GM11168 (cell line): ENCODE data around the gene GEMIN2.
"Not testable (repeated sequence)": the region's sequence is repeated elsewhere in the genome, so short reads cannot be mapped to it uniquely, and the experiment has no call there.

Experiments used
- in situ Hi-C: fragments of 300-500 bp; cut with MboI; formaldehyde crosslinking; loops from one replicate; pipeline ENCODE4 v1.12.0; 2022; ENCODE audit warnings: low sequenced_read_pairs; ENCODE audit not compliant: unreplicated experiment

The GEMIN2 gene

DNA sequence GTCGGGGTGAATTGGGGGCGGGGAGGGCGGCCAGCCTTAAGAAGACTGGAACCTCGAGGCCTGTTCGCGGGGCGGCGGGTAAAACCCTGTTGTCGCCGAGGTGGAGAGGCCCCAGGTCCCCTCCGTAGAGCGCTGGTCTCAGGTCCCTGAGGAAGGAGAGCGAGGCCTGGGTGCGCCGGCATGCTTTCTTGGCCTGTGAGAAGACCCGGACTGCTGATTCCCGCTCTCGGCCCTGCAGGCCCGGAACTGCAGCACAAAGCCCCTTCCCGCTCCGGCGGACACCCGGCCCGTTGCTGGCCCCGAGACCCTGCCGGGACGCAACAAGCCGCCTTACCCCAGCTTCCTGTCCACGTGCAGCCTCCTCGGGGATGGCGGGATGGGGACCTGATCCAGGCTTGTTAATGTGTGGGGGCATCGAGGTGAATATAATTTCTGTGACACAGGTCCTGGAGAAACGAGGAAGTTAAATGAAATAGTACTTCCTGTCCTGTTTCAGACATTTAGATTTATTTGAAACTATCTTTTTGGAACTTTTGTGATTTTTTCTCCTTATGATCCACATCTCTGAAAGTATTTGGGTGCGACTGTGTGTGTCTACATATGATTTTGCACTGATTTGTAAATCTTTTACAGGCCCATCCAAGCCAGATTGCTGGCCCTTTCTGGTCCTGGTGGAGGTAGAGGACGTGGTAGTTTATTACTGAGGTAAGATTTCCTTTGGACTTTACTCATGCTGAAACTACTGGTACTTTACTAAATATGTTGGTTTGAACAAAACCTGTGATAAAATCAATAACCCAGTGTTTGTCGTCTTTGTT is 61.5 kb downstream of the GEMIN2 start:
- in situ Hi-C loops: no loop called here

GRCh38 chr14:39176263-39177167 is 62.4 kb downstream of the GEMIN2 start:
- in situ Hi-C loops: no loop called here

GRCh38 chr14:39177168-39177545 is 63.0 kb downstream of the GEMIN2 start:
- in situ Hi-C loops: no loop called here

GRCh38 chr14:39179042-39179441 is 64.9 kb downstream of the GEMIN2 start:
- in situ Hi-C loops: no loop called here

GRCh38 chr14:39180553-39180952 is 66.4 kb downstream of the GEMIN2 start:
- in situ Hi-C loops: no loop called here

DNA sequence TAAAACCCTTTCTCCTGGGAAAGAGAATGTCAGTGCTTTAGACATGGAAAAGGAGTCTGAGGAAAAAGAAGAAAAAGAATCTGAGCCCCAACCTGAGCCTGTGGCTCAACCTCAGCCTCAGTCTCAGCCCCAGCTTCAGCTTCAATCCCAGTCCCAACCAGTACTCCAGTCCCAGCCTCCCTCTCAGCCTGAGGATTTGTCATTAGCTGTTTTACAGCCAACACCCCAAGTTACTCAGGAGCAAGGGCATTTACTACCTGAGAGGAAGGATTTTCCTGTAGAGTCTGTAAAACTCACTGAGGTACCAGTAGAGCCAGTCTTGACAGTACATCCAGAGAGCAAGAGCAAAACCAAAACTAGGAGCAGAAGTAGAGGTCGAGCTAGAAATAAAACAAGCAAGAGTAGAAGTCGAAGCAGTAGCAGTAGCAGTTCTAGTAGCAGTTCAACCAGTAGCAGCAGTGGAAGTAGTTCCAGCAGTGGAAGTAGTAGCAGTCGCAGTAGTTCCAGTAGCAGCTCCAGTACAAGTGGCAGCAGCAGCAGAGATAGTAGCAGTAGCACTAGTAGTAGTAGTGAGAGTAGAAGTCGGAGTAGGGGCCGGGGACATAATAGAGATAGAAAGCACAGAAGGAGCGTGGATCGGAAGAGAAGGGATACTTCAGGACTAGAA is 67.0 kb downstream of the GEMIN2 start:
- in situ Hi-C loops: no loop called here

DNA sequence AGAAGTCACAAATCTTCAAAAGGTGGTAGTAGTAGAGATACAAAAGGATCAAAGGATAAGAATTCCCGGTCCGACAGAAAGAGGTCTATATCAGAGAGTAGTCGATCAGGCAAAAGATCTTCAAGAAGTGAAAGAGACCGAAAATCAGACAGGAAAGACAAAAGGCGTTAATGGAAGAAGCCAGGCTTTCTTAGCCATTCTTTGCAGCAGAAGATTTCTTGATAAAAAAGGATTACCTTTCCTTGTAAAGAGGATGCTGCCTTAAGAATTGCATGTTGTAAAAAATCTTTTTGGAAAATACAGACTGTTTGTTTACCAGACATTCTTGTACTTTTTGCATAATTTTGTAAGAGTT is 67.5 kb downstream of the GEMIN2 start:
- in situ Hi-C loops: no loop called here

GRCh38 chr14:39182770-39183684 is 68.9 kb downstream of the GEMIN2 start:
- in situ Hi-C loops: no loop called here

DNA sequence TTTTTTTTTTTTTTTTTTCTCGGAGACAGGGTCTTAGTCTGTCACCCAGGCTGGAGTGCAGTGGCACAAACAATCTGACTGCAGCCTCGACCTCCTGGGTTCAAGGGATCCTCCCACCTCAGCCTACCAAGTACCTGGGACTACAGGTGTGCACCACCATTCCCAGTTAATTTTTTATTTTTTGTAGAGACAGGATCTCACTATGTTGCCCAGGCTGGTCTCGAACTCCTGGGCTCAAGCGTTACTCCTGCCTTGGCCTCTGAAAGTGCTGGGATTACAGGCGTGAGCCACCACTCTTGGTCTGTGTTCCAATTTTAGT is 69.5 kb downstream of the GEMIN2 start:
- in situ Hi-C loops: not testable (repeated sequence)

DNA sequence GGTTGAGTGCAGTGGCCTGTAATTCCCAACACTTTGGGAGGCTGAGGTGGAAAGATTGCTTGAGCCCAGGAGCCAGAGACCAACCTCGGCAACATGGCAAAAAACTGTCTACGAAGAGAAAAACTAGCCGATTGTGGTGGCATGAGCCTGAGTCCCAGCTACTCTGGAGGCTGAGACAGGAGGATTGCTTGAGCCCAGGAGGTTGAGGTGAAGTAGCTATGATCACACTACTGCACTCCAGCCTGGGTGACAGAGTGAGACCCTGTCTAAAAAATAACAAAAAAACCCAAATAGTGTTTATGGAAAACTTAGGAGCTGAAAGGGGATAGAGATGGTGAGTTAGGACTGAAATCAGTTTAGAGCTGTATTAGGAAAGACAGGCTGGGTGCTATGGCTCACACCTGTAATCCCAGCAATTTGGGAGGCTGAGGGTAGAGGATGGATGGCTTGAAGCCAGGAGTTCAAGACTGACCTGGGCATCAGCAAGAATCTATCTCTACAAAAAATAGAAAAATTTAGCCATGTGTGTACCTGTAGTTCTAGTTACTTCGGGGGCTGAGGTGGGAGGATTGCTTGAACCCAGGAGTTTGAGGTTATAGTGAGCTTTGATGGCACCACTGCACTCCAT is 70.6 kb downstream of the GEMIN2 start:
- in situ Hi-C loops: no loop called here

DNA sequence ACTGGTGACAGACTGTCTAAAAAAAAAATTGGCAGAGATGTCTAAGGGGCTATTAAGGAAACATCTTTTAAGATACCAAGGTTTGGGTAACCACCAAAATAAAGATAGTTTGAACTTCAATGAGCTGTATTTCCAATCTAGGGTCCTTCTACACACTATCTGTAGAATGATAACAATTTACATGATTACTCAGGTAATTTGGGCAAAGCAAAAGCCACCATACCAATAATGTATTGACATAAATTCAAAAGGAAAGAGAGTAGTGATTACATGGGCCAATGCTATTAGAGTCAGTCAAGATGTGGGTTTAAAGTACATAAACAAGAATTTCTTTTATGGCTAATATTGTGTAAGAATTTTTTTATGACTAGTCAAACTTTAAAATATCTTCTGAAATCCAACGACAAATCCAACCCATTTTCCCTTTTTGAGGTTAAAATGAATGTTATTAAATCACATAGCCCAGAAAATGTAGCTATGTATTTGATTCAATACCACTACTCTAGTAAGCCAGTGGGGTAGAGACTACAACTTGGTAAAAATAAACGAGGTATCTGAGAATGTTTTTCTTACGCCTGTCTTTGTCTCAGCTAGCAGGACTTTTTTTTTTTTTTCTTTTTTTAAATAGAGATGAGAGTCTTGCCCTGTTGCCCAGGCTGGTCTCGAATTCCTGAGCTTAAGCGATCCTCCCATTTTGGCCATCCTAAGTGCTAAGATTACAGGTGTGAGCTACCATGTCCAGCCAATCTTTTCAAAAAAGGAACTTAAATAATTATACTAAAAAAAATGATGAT is 71.3 kb downstream of the GEMIN2 start:
- in situ Hi-C loops: no loop called here
